Measurements from ENCODE around the gene JDP2. TPM values are rescaled to one million over a fixed set of nuclear protein-coding genes. Genes with fewer than 3 reads are reported as not detected.

Gene JDP2
- total RNA-seq, 1 experiment from 2014 or later = 23.3 TPM

- TF ChIP-seq CTCF (IDR thresholded peaks at IDR 0.05) = no peak
- no peak for TF ChIP-seq CBFB (CRISPR knock-in tag; IDR thresholded peaks at IDR 0.05; ENCODE audit: low read depth)
- TF ChIP-seq TEAD4 (CRISPR knock-in tag; IDR thresholded peaks at IDR 0.05) = no peak
Measured at GRCh38 chr14:75493592-75494087, 65.8 kb downstream of the JDP2 start (continued).

- ATAC-seq (no peak), DNase-seq (ENCODE audit: low spot score) (no peak)
- H3K9me3 Mint-ChIP-seq = 0 out of 2 replicates have a peak, but pooled peaks cover 8% of the 10 kb centered on the region
- ChIA-PET POLR2A (interaction anchor here (0.6 kb wide), 1 partner anchor 750 kb away, joined by 4 read pairs; no protein-coding TSS in a partner anchor), CTCF (interaction anchor here (0.6 to 2.8 kb wide), 4 partner anchors 17 to 187 kb away, joined by 3 to 13 read pairs (median 4); no protein-coding TSS in a partner anchor)
- no peak overlapping the region for H3K4me3 Mint-ChIP-seq
- H3K36me3 Mint-ChIP-seq = no peaks in the 10 kb centered on the region
- no peaks in the 10 kb centered on the region for H3K4me1 Mint-ChIP-seq
- no peak overlapping the region for H3K27ac Mint-ChIP-seq
- TF ChIP-seq IRF2 (CRISPR knock-in tag; IDR thresholded peaks at IDR 0.05; ENCODE audit: borderline replicate concordance, low read depth) (no peak), JUN (CRISPR knock-in tag; IDR thresholded peaks at IDR 0.05) (no peak), STAT6 (CRISPR knock-in tag; conservative IDR thresholded peaks at IDR 0.05; ENCODE audit: low read depth) (no peak), HMGA2 (CRISPR knock-in tag; IDR thresholded peaks at IDR 0.05) (no peak), USF1 (CRISPR knock-in tag; IDR thresholded peaks at IDR 0.05) (no peak)
- H3K27me3 Mint-ChIP-seq (ENCODE audit: low read depth) = no peaks in the 10 kb centered on the region
Measured at GRCh38 chr14:75494896-75495295, 67.1 kb downstream of the JDP2 start.

GRCh38 chr14:75495399-75495798, 67.6 kb downstream of the JDP2 start:
- Mint-ChIP-seq H3K4me3 (no peak overlapping the region), H3K36me3 (no peaks in the 10 kb centered on the region), H3K27ac (no peak overlapping the region), H3K9me3 (0 out of 2 replicates have a peak, but pooled peaks cover 7% of the 10 kb centered on the region), H3K4me1 (no peaks in the 10 kb centered on the region), H3K27me3 (ENCODE audit: low read depth) (no peaks in the 10 kb centered on the region)
- ChIA-PET CTCF (interaction anchor here (0.9 to 2.8 kb wide), 4 partner anchors 12 to 187 kb away, joined by 3 to 13 read pairs (median 4); no protein-coding TSS in a partner anchor), POLR2A (no interaction called here)
- no peak for TF ChIP-seq CDX4 (CRISPR knock-in tag; IDR thresholded peaks at IDR 0.05; ENCODE audit: borderline replicate concordance)
- TF ChIP-seq TEAD1 (CRISPR knock-in tag; IDR thresholded peaks at IDR 0.05) = no peak
- no peak for TF ChIP-seq ZNF317 (CRISPR knock-in tag; IDR thresholded peaks at IDR 0.05; ENCODE audit: borderline replicate concordance, low read depth)
- no peak for TF ChIP-seq NR1H2 (CRISPR knock-in tag; IDR thresholded peaks at IDR 0.05)
- TF ChIP-seq E2F5 (CRISPR knock-in tag; IDR thresholded peaks at IDR 0.05) = no peak
- no peak for TF ChIP-seq ERG (CRISPR knock-in tag; IDR thresholded peaks at IDR 0.05)
- no peak for TF ChIP-seq GRHL2 (CRISPR knock-in tag; IDR thresholded peaks at IDR 0.05; ENCODE audit: insufficient replicate concordance, severe bottlenecking)
- TF ChIP-seq ZNF396 (CRISPR knock-in tag; IDR thresholded peaks at IDR 0.05; ENCODE audit: borderline replicate concordance) = no peak
- TF ChIP-seq ZNF263 (CRISPR knock-in tag; IDR thresholded peaks at IDR 0.05; ENCODE audit: low read depth) = no peak
- TF ChIP-seq JAZF1 (CRISPR knock-in tag; IDR thresholded peaks at IDR 0.05) = no peak
- no peak for TF ChIP-seq NFE2L1 (CRISPR knock-in tag; IDR thresholded peaks at IDR 0.05)
- no peak for DNase-seq (ENCODE audit: low spot score)
- no peak for ATAC-seq
